PC-3 (cell line): ENCODE results near the gene GRIN2A.

Source experiments
- CTCF ChIP-seq: fragments of 300-600 bp; sonication (generic); conservative IDR thresholded peaks from 2 replicates; pipeline ENCODE4 v1.5.1; 2017; ENCODE audit warnings: antibody characterized with exemption, low read depth, mild to moderate bottlenecking, low read length
- EZH2 ChIP-seq: fragments of 300-600 bp; sonication (generic); IDR thresholded peaks from one replicate; pipeline ENCODE4 v1.6.1; 2017; ENCODE audit warnings: antibody characterized with exemption, mild to moderate bottlenecking, low read length; ENCODE audit not compliant: unreplicated experiment
- EZH2phosphoT487 ChIP-seq: fragments of 300-600 bp; sonication (generic); IDR thresholded peaks from 2 replicates; pipeline ENCODE4 v1.6.1; 2018; ENCODE audit warnings: mild to moderate bottlenecking, antibody characterized with exemption, low read length, borderline replicate concordance

- TF ChIP-seq CTCF (no peak), EZH2 (no peak), EZH2phosphoT487 (no peak)
Observed at GRCh38 chr16:10048850-10049249, 133.4 kb downstream of the GRIN2A start.
